ENCODE data around the gene SYNGAP1.

- no peak for TF ChIP-seq GABPA (IDR thresholded peaks at IDR 0.05; ENCODE audit: low read depth)
- TF ChIP-seq CTCF (IDR thresholded peaks at IDR 0.05), result no peak
- TF ChIP-seq USF1 (IDR thresholded peaks at IDR 0.05; ENCODE audit: borderline replicate concordance, low read depth), result no peak
- no peak for TF ChIP-seq EZH2phosphoT487 (IDR thresholded peaks at IDR 0.05; ENCODE audit: borderline replicate concordance, low read depth)
- no peak for TF ChIP-seq MAX (IDR thresholded peaks at IDR 0.05; ENCODE audit: low read depth)
- TF ChIP-seq RXRA (IDR thresholded peaks at IDR 0.05; ENCODE audit: borderline replicate concordance, low read depth), result no peak
- no peak for TF ChIP-seq SIN3A (IDR thresholded peaks at IDR 0.05; ENCODE audit: borderline replicate concordance, low read depth, low read length)
- no peak for TF ChIP-seq FOXM1 (IDR thresholded peaks at IDR 0.05; ENCODE audit: low read depth)
- no peak for TF ChIP-seq ZBTB33 (IDR thresholded peaks at IDR 0.05; ENCODE audit: borderline replicate concordance, low read depth)
- no peak for TF ChIP-seq YY1 (IDR thresholded peaks at IDR 0.05; ENCODE audit: low read depth)
Measured at GRCh38 chr6:33446356-33446755, 26.5 kb downstream of the SYNGAP1 start.

Data from SK-N-SH (cell line).